Peyer's patch (tissue), 4 donors: ENCODE data around the gene FARP1.

Source experiments
- POLR2A ChIP-seq, 2 donors: fragments of 450-650 bp; IDR thresholded peaks; one replicate each; pipeline ENCODE4 v1.5.1; 2017; ENCODE audit warnings: antibody characterized with exemption in 2 of 2, mild to moderate bottlenecking in 2 of 2, moderate library complexity in 2 of 2
- TF ChIP-seq, protein P1 (sequence below), 6 experiments: fragments of 450-650 bp in 4 of 6; fragments of 200-600 bp in 2 of 6; sonication (generic) in 1 of 6; IDR thresholded peaks; one replicate each; pipeline ENCODE4 v1.5.1; 2017 to 2019; ENCODE audit warnings: antibody characterized with exemption in 6 of 6, mild to moderate bottlenecking in 3 of 6, moderate library complexity in 1 of 6

DNA sequence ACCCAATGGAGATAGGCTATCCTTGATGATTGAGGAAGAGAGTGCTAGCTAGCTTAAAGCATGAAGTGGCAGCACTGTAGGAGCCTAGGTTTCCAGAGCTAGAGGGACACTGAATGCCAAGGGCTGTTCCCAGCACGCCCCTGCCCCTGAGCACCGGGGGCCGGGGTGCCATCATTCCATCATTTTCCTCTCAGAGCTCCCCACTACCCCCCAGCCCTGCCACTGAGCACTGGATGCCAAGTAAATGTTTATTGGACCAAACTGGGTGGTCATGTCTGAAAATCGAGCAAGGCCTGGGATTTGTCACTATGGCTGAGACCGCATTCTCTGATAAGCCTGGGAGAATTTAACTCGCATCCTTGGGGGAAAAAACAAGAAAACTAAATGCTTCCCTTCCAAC, 291.2 kb downstream of the FARP1 start:
- TF ChIP-seq, protein P1, sequence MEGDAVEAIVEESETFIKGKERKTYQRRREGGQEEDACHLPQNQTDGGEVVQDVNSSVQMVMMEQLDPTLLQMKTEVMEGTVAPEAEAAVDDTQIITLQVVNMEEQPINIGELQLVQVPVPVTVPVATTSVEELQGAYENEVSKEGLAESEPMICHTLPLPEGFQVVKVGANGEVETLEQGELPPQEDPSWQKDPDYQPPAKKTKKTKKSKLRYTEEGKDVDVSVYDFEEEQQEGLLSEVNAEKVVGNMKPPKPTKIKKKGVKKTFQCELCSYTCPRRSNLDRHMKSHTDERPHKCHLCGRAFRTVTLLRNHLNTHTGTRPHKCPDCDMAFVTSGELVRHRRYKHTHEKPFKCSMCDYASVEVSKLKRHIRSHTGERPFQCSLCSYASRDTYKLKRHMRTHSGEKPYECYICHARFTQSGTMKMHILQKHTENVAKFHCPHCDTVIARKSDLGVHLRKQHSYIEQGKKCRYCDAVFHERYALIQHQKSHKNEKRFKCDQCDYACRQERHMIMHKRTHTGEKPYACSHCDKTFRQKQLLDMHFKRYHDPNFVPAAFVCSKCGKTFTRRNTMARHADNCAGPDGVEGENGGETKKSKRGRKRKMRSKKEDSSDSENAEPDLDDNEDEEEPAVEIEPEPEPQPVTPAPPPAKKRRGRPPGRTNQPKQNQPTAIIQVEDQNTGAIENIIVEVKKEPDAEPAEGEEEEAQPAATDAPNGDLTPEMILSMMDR (IDR thresholded peaks at IDR 0.05): no peak
- TF ChIP-seq POLR2A (IDR thresholded peaks at IDR 0.05): no peak
